NOMO-1 treated with DMSO at 0.1 percent for 48 hours (cell line): ENCODE results near the gene CPA1.

Source experiments
- DNase-seq: peaks from one replicate; lab custom pipeline; 2025; ENCODE audit not compliant: unreplicated experiment; lab: John Stamatoyannopoulos, UW

The CPA1 gene

DNA sequence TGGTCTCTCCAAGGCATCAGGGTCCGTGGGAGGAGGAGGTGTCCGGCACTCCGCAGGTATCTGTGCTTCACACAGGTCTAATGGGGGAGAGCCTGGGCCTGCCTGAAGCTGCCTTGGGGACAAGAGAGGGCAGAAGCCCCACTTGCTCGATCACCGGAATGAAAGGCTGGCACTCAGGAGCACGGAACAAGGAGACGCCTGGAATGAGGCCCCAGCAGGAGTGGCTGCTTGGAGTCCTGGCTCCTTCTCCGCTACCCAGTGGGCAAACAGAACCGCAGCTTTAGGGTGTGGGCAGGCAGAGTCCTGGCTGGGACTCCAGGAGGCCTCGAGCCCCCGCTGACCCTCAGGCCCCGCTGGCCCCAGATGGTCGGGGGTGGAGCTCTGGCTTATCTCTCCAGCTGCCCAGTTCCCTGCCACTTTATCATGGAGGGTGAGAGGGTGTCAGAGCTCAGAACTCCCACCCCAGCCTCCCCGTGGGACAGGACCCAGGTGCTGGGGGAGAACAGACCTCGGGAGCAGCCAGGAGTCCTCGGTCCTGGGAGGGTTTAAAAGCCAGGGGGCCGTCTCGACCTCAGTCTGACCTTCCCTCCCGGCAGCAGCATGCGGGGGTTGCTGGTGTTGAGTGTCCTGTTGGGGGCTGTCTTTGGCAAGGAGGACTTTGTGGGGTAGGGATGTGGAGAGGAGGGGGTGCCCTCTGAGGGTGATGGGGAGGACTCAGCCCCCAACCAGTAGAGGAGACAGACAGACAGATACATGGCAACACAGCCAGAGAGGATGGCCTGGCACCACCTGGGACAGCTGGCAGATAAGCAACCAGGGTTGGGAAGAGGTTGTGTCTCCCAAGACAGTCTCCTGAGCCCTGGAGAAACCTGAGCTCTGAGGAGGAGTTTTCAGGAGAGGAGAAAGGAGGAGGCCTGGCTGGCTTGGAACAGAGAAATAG, at the start of gene CPA1:
CPA1 (plus strand) TSS at position 574 of the 940 bp plus-strand sequence; CDS start at position 601, 27 bp downstream.
- no peak for DNase-seq

DNA sequence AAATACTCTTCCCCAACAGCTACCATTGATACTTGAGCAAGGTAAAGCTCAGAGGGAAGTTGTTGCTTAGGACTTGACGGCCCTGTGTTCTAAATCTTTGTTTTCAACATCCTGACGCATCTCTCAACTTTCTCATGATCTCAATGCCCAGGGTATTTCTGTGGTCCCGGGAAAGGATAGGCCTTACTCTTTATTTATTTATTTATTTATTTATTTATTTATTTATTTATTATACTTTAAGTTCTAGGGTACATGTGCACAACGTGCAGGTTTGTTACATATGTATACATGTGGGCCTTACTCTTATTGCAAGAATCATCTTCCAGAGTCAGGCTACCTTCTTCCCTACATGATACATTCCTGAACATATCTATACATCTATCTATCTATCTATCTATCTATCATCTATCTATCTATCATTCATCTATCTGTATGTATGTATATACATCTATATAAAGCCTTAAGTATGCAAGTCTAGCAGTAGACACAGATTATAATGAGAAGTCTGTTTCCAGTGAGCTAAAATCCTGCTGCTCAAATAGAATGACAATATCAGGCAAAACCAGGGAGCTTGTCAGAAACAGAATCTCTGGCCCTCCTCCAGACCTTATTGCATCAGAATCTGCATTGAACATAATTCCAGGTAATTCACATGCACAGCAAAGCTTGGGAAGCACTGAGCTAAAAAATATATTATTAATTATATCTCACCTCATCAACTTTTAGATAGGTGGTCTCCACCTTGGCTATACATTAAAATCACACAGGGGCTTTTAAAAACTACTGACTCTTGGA, 47.8 kb upstream of the CPA1 start:
- no peak for DNase-seq

DNA sequence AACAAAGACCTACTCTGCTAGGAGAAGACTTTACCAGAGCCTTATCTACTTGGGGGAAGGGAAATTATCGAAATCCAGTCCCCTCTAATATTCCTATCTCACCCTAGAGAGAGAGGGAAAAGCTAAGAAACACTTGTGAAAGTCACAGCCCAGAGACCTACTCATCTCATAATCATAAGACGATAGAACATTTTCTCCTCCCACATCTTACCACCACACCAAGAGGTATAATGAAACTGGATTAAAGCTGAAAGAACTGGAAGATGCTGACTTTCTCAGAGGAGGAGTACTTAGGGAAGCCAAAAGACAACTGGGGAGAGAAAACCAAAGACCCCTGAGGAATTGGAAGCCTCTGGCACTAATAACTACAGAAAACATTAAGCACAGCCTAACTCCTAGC, 46.5 kb upstream of the CPA1 start:
- DNase-seq = no peak

DNA sequence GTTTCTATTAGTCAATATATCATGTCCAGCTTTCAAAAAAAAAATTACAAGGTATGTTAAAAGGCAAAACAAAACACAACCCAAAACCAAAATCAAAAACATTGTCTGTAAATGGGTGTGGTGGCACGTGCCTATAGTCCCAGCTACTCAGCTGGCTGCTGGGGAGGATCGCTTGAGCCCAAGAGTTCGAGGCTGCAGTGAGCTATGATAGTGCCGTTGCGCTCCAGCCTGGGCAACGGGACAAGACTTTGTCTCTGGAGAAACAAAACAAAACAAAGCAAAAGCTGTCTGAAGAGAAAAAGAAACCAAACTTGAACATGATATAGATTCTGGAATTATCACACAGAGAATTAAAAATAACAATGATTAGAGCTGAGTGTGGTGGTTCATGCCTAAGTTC, 46.0 kb upstream of the CPA1 start:
- DNase-seq = no peak

DNA sequence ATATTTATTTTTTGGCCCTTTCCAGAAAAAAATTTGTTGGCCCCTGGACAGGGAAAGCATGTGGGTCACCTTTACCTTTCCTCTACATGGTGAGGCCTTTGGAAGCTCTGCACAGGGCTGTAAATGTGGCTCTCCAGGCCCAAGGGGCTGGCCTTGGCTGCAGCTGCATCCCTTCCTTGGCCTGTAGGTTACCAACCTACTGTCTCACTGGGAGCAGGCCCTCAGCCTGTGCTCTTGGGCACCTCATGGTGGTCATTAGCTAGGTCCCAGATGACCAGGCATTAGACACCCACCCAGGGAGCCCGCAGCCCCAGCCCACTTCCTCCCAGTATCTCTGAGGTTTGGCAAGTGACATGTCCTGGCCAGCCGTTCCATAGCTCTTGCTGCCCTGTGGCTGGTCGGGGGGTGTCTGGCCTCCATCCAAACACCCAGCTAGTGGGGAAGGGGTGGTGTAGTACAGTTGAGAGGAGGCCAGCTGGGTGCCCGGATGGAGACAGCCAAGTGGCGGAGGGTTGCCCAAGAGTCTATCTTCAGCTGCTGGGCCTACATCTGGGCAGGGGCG, 42.8 kb upstream of the CPA1 start:
- no peak for DNase-seq

DNA sequence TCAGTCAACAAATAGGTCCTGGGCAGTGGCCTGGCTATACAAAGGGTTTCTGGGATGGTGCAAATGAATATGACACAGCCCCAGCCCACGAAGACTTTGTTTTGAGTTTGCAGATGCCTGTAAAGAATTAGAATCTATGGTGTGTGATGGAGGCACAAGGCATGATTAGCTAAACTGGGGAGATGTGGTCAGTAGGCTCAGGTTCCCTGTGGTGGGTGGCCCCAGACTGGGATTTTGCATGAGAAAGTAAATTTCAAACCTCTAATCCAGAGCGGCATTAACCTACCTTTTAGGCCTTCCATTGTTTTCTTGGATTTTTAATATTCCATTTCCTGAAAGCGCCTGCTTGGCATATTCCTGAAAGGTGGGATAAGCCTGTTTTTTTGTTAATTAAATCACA, 42.1 kb upstream of the CPA1 start:
- no peak for DNase-seq

DNA sequence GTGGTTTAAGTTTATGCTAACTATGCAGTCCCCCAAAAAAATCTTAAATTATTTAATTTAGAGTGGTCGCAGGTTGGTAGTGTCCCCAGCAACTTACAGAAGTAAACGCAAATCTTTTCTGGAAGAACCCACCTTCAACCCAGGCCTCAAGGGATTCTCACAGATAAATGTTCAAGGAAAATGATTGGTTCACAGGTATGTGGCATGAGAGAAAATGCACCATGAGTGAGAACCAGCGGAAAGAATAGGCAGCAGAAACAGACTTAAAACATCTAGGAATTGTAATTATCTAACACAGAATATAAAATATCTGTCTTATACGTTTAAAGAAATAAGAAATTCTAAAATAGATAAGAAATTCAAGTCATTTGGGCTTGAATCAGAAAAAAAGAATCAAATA, 38.4 kb upstream of the CPA1 start:
- no peak for DNase-seq

DNA sequence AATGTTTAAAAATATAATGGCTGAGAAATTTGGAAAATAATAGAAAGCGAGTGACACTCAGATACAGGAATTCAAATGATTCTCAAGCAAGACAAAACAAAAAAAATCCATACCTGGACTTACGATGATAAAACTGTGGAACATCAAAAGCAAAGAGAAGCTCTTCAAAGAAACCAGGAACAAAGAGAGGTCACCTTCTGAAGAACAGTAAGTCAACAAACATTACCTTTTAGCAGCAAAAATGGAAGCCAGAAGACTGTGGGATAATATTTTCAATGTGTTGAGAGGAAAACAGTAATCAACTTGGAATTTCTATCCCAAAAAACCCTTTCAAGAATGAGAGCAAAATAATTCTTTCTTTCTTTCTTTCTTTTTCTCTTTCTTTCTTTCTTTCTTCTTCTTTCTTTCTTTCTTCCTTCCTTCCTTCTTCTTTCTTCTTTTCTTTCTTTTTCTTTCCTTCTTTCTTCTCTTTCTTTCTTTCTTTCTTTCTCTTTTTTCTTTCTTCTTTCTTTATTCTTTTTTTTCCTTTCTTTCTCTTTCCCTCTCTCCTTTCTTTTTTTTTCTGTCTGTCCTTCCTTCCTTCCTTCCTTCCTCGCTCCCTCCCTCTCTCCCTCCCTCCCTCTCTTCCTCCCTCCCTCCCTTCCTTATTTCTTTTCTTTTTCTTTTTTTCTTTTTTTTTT, 37.5 kb upstream of the CPA1 start:
- DNase-seq = no peak

DNA sequence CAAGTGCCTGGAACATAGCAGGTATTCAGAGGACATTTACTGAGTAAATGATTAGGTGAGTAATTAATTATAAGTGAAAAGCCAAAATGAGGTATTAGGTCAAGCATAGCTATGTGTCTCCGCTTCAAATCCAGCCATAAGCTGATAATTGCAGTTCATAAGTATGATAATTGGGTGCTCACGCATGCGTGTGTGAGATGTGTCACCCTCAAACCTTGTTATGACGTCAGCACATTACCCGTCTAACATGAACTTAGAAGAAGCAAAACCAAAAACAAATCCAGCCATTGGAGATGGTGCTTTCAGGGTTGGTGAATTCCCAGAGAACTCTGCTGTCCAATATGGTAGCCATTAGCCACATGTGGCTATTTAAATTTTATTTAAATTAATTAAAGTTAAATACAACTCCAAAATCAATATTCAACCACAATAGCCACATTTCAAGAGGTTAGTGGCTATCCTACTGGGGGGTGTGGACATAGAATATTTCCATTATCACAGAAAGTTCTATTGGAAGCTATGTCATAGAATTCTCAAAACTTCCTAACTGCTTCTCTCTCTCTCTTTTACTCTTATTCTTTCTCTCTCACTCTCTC, 35.9 kb upstream of the CPA1 start, which contains the start of gene CPA5:
CPA5 (plus strand) TSS at position 546 of the 596 bp plus-strand sequence. CDS start 1,670 bp downstream, outside the sequence.
- DNase-seq = no peak

DNA sequence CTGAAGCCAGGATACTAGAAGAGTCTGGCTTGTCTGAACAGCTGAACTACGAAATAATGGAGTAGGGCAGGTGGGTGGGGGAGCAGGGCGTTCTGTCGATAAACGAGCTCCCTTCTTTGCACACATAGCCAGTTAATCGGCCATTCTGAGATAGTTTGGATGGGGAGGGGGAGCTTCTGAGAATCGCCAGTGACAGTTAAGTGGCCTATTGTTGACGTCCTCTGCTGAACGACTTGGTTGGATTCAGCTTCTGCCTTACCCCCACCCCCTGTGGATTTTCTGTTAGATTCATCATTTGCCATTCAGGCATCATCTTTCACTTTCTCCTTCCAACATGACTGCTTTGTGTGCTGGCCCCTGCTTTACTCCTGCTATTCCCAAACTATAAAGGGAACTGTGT, 35.2 kb upstream of the CPA1 start:
- no peak for DNase-seq

DNA sequence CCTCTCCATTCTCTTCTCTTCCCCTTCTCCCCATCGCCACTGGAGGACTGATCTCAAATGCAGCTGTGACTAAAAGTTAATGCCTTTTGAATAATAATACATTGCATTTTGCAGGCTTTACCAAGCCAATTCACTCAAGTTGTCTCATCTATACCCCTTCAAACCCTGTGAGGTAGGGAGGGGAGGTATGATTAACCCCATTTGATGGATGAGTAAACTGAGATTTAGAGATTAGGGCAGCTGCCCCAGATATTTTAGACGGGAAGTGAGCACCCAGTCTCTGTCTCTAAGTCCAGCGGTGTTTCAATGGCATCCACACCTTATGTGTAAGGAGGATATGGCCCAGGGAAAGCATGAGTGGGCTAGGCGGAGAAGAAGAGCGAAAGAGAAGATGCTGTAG, 34.6 kb upstream of the CPA1 start:
- DNase-seq = no peak

DNA sequence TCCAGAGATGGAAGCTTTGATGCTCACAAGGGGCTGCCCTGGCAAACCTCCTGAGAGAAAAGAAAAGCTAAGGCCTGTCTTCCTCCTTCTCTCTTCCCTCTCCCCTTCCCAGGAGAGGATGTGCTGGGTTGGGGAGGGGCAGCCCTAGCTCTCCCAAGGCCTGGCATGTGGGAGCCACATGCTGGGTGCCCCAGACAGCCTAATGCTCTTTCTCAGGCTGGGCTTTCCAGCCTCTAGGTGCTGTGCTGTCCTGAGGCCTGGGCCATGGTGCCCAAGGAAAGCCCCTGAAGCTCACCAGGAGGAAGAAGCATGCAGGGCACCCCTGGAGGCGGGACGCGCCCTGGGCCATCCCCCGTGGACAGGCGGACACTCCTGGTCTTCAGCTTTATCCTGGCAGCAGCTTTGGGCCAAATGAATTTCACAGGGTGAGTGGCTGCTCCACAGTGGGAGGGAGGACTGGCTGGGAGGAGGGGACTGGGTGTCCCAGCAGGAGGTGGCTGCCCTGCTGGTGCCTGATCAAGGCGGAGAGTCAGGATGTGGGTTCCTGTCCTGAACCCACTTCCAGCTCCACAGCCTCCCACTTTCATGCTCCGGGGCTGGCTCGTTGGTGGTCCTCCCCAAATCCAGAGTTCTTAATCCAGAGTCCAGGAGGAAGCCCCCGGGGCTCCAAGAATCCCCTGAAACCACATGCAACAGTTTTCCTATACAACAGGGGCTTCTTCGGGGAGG, 34.0 kb upstream of the CPA1 start:
- DNase-seq = no peak

DNA sequence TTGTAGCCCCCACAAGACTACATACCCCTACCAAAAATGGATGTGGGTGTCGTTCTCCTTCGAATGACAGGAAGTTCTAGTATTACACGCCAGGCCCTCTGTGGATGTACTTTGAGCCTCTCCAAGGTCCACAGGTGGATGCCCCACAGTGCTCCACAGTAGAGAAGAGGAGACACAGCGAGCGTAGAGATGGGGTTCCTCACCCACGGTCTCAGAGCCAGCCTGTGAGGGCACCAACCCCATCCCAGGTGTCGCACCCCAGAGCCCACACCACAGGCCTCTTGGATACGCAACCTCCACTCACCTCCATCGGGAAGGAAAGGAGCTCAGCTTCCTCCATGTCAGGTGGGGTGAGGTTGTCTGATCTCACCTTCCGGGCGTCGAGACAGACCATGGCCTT, 33.4 kb upstream of the CPA1 start:
- DNase-seq = no peak

DNA sequence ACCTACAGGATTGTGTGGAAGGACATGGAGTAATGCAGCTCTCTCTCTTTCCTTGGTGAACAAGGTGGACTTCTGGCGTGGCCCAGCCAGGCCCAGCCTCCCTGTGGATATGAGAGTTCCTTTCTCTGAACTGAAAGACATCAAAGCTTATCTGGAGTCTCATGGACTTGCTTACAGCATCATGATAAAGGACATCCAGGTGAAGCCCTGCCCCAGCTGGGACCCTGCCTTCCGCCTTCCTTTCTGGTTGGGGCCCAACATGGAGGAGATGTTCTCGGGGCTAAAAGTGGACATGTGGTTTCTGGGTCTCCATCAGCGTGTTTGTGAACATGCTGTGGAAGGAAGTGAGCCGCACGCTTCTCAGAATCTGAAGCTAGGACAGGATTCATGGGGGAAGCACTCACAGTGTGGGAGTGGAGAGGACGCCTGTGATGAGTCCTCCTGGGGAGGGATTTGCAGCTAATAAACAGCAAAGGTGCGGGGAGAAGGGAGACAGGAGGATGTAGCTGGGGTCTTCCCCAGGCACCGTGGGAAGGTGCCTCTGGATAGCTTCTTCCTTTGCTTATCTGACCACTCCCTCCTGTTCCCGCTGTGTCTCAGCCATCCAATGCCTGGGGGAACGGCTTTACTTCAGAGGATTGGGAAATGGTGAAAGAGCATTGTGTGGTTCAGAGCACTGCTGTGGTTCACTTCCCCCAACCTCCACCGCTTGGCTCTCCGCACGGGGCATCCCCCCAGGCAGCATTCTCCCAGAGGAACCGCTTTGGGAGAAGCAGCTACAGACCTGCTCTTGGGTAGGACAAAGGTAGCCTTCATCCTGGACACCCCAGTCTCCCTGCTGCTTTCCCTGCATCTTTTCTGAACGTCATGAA, 30.1 kb upstream of the CPA1 start:
- DNase-seq = no peak

DNA sequence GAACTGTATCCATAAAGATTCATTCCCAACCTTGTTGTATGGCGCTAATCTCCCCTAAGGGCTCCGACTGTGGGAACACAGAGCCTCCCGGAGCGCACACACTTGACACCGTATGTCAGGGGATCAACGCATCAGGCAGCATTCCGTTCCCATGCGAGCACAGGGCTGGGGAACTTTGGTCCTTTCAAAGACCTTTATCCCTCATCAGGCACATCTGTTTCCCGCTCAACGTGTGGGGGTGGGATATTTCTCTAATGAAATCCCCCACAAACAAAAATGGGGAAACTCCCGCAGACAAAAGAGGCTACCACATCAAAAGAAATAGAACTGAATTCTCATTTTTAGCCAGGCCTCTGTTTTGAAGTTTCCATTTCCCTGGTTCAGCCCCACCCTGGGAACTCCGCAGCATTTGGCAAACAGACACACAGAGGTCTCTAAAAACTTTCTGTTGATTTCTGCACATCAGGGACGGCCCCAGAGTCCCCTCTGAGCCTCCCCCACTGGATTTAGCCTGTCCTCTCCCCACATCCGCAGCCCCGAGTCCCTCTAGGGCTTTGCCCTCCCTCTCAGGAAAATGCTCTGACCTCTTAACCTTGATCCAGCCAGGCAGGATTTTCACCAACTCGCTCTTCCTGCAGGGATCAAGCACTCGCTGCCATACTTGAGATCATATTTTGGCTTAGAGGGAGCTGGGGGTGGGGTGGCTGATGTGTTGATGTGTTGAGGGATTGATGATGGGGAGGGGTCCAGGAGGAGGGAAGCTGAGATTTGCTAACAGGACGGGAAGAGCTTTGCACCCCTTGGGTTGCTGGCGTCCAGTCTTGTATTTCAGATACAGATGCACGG, 29.1 kb upstream of the CPA1 start:
- no peak for DNase-seq

DNA sequence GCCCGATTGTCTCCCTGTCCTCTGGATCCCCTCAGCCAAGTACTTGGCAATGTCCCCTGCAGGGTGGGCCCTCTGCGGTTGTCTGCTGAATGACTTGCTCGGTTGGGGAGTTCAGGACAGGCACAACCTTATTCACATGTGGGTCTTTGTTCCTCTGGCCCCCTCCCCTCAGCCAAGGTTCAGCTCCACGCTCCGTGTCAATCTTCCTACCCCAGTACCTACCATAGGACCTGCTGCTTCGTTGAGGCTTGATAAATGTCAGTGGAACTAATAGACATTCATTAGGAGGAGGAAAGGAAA, 28.6 kb upstream of the CPA1 start:
- DNase-seq = no peak

DNA sequence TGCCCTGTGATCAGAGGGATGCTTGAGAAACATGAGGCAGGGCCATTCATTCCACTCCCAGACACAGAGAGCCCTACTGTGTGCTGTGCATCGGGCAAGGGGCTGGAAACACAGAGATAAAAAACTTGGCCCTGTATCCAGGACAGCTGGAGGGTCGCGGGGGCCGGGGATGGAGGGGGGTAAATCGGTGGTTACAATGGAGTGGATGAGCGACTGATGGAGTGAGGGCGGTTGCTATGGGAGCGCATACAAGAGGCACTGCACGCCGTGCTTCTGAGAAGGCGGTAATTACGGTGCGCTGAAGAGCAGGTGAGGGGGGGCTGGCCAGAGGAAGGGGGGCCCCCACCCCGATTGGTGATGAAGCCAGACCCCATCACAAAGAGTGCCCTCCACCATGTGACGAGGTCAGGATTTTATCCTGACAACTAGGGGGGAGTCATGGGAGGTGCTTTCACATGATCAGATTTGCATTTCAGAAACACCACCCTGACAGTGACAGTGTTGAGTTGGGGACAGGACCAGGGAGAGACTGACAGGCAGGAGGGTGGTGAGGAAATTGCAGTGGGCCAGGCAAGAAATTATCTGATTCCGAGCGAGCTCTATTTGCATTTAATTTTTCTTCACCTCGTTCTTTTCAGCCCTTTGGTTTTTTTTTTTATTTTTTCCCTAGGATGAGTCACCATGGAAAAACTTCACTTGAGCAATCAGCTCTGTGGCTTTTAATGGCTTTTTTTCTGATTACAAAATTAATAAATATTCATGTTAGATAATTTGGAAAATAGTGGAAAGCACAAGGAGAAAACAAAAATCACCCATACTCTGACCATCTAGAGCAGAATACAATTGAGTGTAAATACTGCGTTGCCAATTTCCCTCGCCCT, 27.9 kb upstream of the CPA1 start:
- no peak for DNase-seq
